ENCODE measurements around the gene SDR42E2.
A peak's percentile ranks its signal among the peaks of the same experiment; 100 is the strongest.

Gene SDR42E2

GRCh38 chr16:22184615-22184968 lies 22.3 kb downstream of the SDR42E2 start:
- Histone ChIP-seq H3K4me3 (ENCODE audit: control insufficient read depth in 1 of 7, extremely low read depth in 1 of 7, insufficient read depth in 4 of 7, low read depth in 2 of 7, low read length in 6 of 7) (no peak overlapping the region), H3K27me3 (replicated peaks in 2 of 5; ENCODE audit: control insufficient read depth in 4 of 5, insufficient read depth in 5 of 5, low read length in 4 of 5) (no peaks in the 10 kb centered on the region), H3K9me3 (ENCODE audit: control extremely low read depth in 1 of 5, control insufficient read depth in 4 of 5, insufficient read depth in 2 of 5, low read depth in 1 of 5, low read length in 4 of 5) (no peaks in the 10 kb centered on the region), H3K27ac (ENCODE audit: insufficient read depth in 1 of 2, low read depth in 1 of 2, low read length in 2 of 2, poor library complexity in 1 of 2, severe bottlenecking in 2 of 2) (no peak overlapping the region), H3K36me3 (ENCODE audit: control insufficient read depth in 4 of 4, insufficient read depth in 4 of 4, low read length in 3 of 4) (no peaks in the 10 kb centered on the region), H3K4me1 (ENCODE audit: control extremely low read depth in 1 of 4, control insufficient read depth in 4 of 4, insufficient read depth in 4 of 4, low read length in 3 of 4) (peaks cover 10 to 17% (median 16%) of the 10 kb centered on the region in 4 experiments)
- WGBS (ENCODE audit: insufficient coverage): 100% methylated on average over 4 of the region's 6 CpGs
- ChIA-PET CTCF (no interaction called here), POLR2A (no interaction called here)
- DNase-seq: no peak

DNA sequence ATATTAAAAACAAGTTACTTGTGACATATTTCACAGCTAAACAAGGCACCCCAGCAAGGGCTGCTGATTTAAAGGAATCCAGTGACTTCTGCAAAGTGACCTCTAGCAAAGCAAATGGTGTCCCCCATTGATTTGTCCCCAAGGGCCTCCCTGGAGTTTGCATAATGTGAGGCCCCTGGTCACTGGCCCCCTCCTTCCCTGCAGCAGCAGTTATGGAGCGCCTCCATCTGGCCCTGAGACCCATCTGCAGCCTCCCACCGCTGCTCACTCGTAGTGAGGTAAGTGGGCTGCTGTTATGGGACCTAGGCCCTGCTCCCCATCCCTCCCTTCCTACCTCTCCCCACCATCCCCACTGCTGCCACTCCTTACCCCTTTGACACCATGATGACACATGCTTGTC lies 24.2 kb downstream of the SDR42E2 start:
- peaks cover 11 to 28% (median 26%) of the 10 kb centered on the region in 4 experiments for H3K4me1 ChIP-seq (ENCODE audit: control extremely low read depth in 1 of 4, control insufficient read depth in 4 of 4, insufficient read depth in 4 of 4, low read length in 3 of 4)
- WGBS (ENCODE audit: insufficient coverage): 100% methylated on average over 3 of the region's 3 CpGs
- ChIA-PET POLR2A (no interaction called here), CTCF (interaction anchor here (1.0 to 3.8 kb wide), 4 partner anchors 51 to 235 kb away, joined by 3 to 33 read pairs (median 10); partner anchors contain the start of gene PDZD9)
- H3K36me3 ChIP-seq (ENCODE audit: control insufficient read depth in 4 of 4, insufficient read depth in 4 of 4, low read length in 3 of 4): no peaks in the 10 kb centered on the region
- peak in 1 of 3 donors; percentile 25 for DNase-seq
- no peaks in the 10 kb centered on the region for H3K9me3 ChIP-seq (ENCODE audit: control extremely low read depth in 1 of 5, control insufficient read depth in 4 of 5, insufficient read depth in 2 of 5, low read depth in 1 of 5, low read length in 4 of 5)
- H3K4me3 ChIP-seq (ENCODE audit: control insufficient read depth in 1 of 7, extremely low read depth in 1 of 7, insufficient read depth in 4 of 7, low read depth in 2 of 7, low read length in 6 of 7): no peak overlapping the region
- H3K27me3 ChIP-seq (replicated peaks in 2 of 5; ENCODE audit: control insufficient read depth in 4 of 5, insufficient read depth in 5 of 5, low read length in 4 of 5): no peaks in the 10 kb centered on the region
- H3K27ac ChIP-seq (ENCODE audit: insufficient read depth in 1 of 2, low read depth in 1 of 2, low read length in 2 of 2, poor library complexity in 1 of 2, severe bottlenecking in 2 of 2): no peak overlapping the region

- peak overlapping the region in 1 of 7 experiments; percentile 2 for H3K4me3 ChIP-seq (ENCODE audit: control insufficient read depth in 1 of 7, extremely low read depth in 1 of 7, insufficient read depth in 4 of 7, low read depth in 2 of 7, low read length in 6 of 7)
- H3K4me1 ChIP-seq (ENCODE audit: control extremely low read depth in 1 of 4, control insufficient read depth in 4 of 4, insufficient read depth in 4 of 4, low read length in 3 of 4): peaks cover 23 to 45% (median 41%) of the 10 kb centered on the region in 4 experiments
- ChIA-PET CTCF (interaction anchor here (0.6 to 3.8 kb wide), 27 partner anchors 8 to 237 kb away, joined by 3 to 33 read pairs (median 5); partner anchors contain the start of genes MOSMO and PDZD9), POLR2A (interaction anchor here (0.5 to 1.6 kb wide), 3 partner anchors 111 to 237 kb away, joined by 3 to 5 read pairs (median 3); partner anchors contain the start of gene MOSMO)
- H3K27me3 ChIP-seq (replicated peaks in 2 of 5; ENCODE audit: control insufficient read depth in 4 of 5, insufficient read depth in 5 of 5, low read length in 4 of 5): no peaks in the 10 kb centered on the region
- DNase-seq: no peak
- no peaks in the 10 kb centered on the region for H3K36me3 ChIP-seq (ENCODE audit: control insufficient read depth in 4 of 4, insufficient read depth in 4 of 4, low read length in 3 of 4)
- no peak overlapping the region for H3K27ac ChIP-seq (ENCODE audit: insufficient read depth in 1 of 2, low read depth in 1 of 2, low read length in 2 of 2, poor library complexity in 1 of 2, severe bottlenecking in 2 of 2)
- no CpG with 5 or more reads among the region's 2 CpGs for WGBS (ENCODE audit: insufficient coverage)
- no peaks in the 10 kb centered on the region for H3K9me3 ChIP-seq (ENCODE audit: control extremely low read depth in 1 of 5, control insufficient read depth in 4 of 5, insufficient read depth in 2 of 5, low read depth in 1 of 5, low read length in 4 of 5)
Measured at GRCh38 chr16:22188267-22188594, 25.9 kb downstream of the SDR42E2 start.

DNA sequence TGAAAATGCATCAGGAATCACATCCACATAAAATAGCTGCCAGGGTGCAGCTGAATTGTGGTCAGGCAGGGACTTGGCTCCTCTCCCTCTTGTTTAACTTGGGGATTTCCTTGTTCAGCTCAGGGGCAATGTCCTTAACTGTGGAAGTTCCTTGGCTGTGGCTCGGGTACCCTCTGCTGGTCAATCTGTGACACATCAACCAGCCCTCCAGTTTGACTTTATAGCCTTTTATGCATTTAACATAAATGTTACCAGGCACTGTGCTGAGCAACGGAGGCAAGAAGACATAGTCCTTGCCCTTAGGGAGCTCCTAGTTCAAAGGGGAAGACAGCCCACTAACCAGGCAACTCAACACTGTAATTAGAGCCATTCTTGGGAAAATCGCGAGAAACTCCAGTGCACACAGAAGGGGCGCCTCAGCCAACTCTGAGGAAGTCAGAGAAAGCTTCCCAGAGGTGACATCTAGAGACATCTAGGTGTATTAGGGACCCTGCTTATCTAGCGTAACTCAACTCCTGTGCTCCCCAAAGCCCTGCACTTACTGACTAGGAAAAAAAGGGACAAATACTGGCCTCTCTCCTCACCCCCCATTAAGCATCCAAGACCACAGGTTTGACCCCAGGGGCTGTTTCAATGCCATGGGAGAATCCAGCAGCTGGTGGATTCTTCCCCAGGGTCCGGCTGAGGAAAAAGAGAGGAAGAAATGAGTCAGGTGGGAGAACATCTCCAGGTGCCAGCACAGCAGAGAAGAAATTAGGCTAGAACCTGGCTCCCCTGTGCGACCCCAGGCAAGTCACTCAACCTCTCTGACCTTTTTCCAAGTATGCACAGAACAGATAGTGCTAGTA lies 26.5 kb downstream of the SDR42E2 start:
- POLR2A ChIA-PET: interaction anchor here (0.5 to 1.6 kb wide), 4 partner anchors 109 to 238 kb away, joined by 3 to 5 read pairs (median 4); partner anchors contain the start of genes MOSMO and POLR3E
- peak; percentile 82 to 91 (median 89) for DNase-seq

DNA sequence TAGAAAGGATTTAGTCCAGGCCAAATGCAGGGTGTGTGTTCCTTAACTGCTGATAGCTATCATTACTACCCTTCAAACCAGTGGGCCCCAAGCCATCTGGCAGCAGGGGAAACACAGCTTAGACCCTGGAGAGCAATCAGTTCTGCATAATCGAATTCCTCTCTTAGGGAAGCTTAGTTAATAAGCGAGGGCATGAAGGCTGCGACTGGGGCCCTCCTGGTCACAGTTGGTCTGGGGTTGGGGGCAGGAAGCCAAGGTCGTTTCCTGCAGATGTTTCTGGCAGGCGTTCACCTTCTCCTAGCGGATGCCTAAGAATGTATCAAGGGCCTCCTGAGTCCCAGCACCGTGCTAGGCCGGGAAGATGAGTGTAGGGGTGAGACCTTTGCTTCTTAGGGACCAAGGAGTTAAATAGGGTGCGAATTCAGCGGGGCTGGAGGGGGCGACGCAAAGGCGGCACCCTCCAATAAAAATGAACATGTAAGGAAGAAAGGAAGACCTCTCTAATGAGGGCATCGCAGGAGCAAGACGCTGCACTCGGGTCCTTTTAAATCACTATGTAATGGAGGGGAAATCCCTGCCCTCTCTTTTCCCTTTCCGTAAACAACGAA lies 27.3 kb downstream of the SDR42E2 start:
- DNase-seq: peak; percentile 57 to 91 (median 91)
- H3K27me3 ChIP-seq (replicated peaks in 2 of 5; ENCODE audit: control insufficient read depth in 4 of 5, insufficient read depth in 5 of 5, low read length in 4 of 5): no peaks in the 10 kb centered on the region
- ChIA-PET POLR2A (interaction anchor here (0.5 to 1.6 kb wide), 3 partner anchors 108 to 182 kb away, joined by 5 to 8 read pairs (median 5); partner anchors contain the start of genes MOSMO and POLR3E), CTCF (interaction anchor here (0.8 to 3.8 kb wide), 17 partner anchors 16 to 246 kb away, joined by 3 to 33 read pairs (median 6); partner anchors contain the start of genes PDZD9 and SDR42E2)
- peaks cover 23 to 48% (median 41%) of the 10 kb centered on the region in 4 experiments for H3K4me1 ChIP-seq (ENCODE audit: control extremely low read depth in 1 of 4, control insufficient read depth in 4 of 4, insufficient read depth in 4 of 4, low read length in 3 of 4)
- H3K4me3 ChIP-seq (ENCODE audit: control insufficient read depth in 1 of 7, extremely low read depth in 1 of 7, insufficient read depth in 4 of 7, low read depth in 2 of 7, low read length in 6 of 7): peak overlapping the region; percentile 49 to 88 (median 81)
- H3K27ac ChIP-seq (ENCODE audit: insufficient read depth in 1 of 2, low read depth in 1 of 2, low read length in 2 of 2, poor library complexity in 1 of 2, severe bottlenecking in 2 of 2): peak overlapping the region; percentile 35 to 65
- H3K36me3 ChIP-seq (ENCODE audit: control insufficient read depth in 4 of 4, insufficient read depth in 4 of 4, low read length in 3 of 4): no peaks in the 10 kb centered on the region
- 0% methylated on average over 17 of the region's 18 CpGs for WGBS (ENCODE audit: insufficient coverage)
- H3K9me3 ChIP-seq (ENCODE audit: control extremely low read depth in 1 of 5, control insufficient read depth in 4 of 5, insufficient read depth in 2 of 5, low read depth in 1 of 5, low read length in 4 of 5): no peaks in the 10 kb centered on the region

More for the DNA sequence above, 26.5 kb downstream of the SDR42E2 start:
- Histone ChIP-seq H3K4me1 (ENCODE audit: control extremely low read depth in 1 of 4, control insufficient read depth in 4 of 4, insufficient read depth in 4 of 4, low read length in 3 of 4) (peaks cover 23 to 46% (median 41%) of the 10 kb centered on the region in 4 experiments), H3K27ac (ENCODE audit: insufficient read depth in 1 of 2, low read depth in 1 of 2, low read length in 2 of 2, poor library complexity in 1 of 2, severe bottlenecking in 2 of 2) (peak overlapping the region; percentile 35 to 65), H3K27me3 (replicated peaks in 2 of 5; ENCODE audit: control insufficient read depth in 4 of 5, insufficient read depth in 5 of 5, low read length in 4 of 5) (no peaks in the 10 kb centered on the region), H3K9me3 (ENCODE audit: control extremely low read depth in 1 of 5, control insufficient read depth in 4 of 5, insufficient read depth in 2 of 5, low read depth in 1 of 5, low read length in 4 of 5) (no peaks in the 10 kb centered on the region), H3K36me3 (ENCODE audit: control insufficient read depth in 4 of 4, insufficient read depth in 4 of 4, low read length in 3 of 4) (no peaks in the 10 kb centered on the region), H3K4me3 (ENCODE audit: control insufficient read depth in 1 of 7, extremely low read depth in 1 of 7, insufficient read depth in 4 of 7, low read depth in 2 of 7, low read length in 6 of 7) (peak overlapping the region in 6 of 7 experiments; percentile 64 to 88 (median 82))
- CTCF ChIA-PET: interaction anchor here (0.6 to 3.8 kb wide), 32 partner anchors 9 to 246 kb away, joined by 3 to 33 read pairs (median 4); partner anchors contain the start of genes MOSMO, PDZD9 and SDR42E2
- 23% methylated on average over 6 of the region's 8 CpGs for WGBS (ENCODE audit: insufficient coverage)

DNA sequence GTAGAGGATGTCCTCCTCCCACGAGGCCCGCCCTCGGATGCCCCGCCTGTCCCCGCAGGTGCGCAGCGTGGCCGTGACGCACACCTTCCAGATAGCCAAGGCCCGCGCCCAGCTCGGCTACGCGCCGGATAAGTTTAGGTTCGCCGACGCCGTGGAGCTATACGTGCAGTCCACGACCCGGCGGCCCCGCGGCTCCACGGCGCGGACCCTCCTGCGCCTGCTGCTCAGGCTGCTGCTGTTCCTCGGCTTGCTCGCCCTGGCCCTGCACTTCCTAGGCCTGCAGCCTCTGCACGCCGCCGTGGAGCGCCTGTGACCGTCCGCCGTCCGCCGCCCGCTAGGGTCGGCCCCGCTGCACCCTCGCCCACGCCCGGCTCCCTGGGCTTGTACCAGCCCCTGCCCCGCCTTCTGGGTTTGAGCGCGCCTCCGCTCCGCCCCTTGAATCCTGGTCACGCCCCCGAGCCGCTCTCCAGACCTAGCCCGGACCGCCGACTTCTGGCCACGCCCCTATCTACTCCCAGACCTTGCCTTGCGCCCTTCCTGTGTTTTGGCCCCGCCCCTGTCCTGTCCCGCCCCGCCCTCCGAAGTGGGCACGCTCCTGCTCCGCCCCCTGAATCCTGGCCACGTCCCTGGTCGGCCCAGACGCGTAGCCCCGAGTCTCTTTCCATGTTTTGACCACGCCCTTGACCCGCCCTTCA lies 27.9 kb downstream of the SDR42E2 start:
- 0% methylated on average over 66 of the region's 72 CpGs for WGBS (ENCODE audit: insufficient coverage)
- Histone ChIP-seq H3K9me3 (ENCODE audit: control extremely low read depth in 1 of 5, control insufficient read depth in 4 of 5, insufficient read depth in 2 of 5, low read depth in 1 of 5, low read length in 4 of 5) (no peaks in the 10 kb centered on the region), H3K36me3 (ENCODE audit: control insufficient read depth in 4 of 4, insufficient read depth in 4 of 4, low read length in 3 of 4) (no peaks in the 10 kb centered on the region), H3K4me1 (ENCODE audit: control extremely low read depth in 1 of 4, control insufficient read depth in 4 of 4, insufficient read depth in 4 of 4, low read length in 3 of 4) (peaks cover 23 to 54% (median 43%) of the 10 kb centered on the region in 4 experiments), H3K27ac (ENCODE audit: insufficient read depth in 1 of 2, low read depth in 1 of 2, low read length in 2 of 2, poor library complexity in 1 of 2, severe bottlenecking in 2 of 2) (peak overlapping the region; percentile 35 to 65), H3K4me3 (ENCODE audit: control insufficient read depth in 1 of 7, extremely low read depth in 1 of 7, insufficient read depth in 4 of 7, low read depth in 2 of 7, low read length in 6 of 7) (peak overlapping the region; percentile 49 to 88 (median 81)), H3K27me3 (replicated peaks in 2 of 5; ENCODE audit: control insufficient read depth in 4 of 5, insufficient read depth in 5 of 5, low read length in 4 of 5) (no peaks in the 10 kb centered on the region)
- ChIA-PET POLR2A (interaction anchor here (0.5 to 1.2 kb wide), 2 partner anchors 107 to 170 kb away, joined by 5 to 8 read pairs; partner anchors contain the start of gene POLR3E), CTCF (interaction anchor here (2.2 to 3.8 kb wide), 3 partner anchors 112 to 192 kb away, joined by 20 to 33 read pairs (median 30); partner anchors contain the start of gene PDZD9)
- peak; percentile 99 for DNase-seq

Data from common myeloid progenitor, CD34-positive (primary cell).